ENCODE data around the gene SPPL2B. TPM values are rescaled to one million over a fixed set of nuclear protein-coding genes. Genes with fewer than 3 reads are reported as not detected.
"Not testable (repeated sequence)": the region's sequence is repeated elsewhere in the genome, so short reads cannot be mapped to it uniquely, and the experiment has no call there.

The SPPL2B gene
- total RNA-seq, 1 donor from 2014 or later, result 95.7 TPM

- Histone ChIP-seq H3K4me1 (no peaks in the 10 kb centered on the region), H3K4me3 (no peak overlapping the region), H3K27me3 (no peaks in the 10 kb centered on the region), H3K9me3 (peaks cover 0 to 4% of the 10 kb centered on the region in 2 donors), H3K36me3 (no peaks in the 10 kb centered on the region), H3K27ac (no peak overlapping the region)
- DNase-seq (ENCODE audit: low spot score in 2 of 2), result no peak
- intact Hi-C loops (cut with DNase I), result no loop called here
- TF ChIP-seq, protein P1, sequence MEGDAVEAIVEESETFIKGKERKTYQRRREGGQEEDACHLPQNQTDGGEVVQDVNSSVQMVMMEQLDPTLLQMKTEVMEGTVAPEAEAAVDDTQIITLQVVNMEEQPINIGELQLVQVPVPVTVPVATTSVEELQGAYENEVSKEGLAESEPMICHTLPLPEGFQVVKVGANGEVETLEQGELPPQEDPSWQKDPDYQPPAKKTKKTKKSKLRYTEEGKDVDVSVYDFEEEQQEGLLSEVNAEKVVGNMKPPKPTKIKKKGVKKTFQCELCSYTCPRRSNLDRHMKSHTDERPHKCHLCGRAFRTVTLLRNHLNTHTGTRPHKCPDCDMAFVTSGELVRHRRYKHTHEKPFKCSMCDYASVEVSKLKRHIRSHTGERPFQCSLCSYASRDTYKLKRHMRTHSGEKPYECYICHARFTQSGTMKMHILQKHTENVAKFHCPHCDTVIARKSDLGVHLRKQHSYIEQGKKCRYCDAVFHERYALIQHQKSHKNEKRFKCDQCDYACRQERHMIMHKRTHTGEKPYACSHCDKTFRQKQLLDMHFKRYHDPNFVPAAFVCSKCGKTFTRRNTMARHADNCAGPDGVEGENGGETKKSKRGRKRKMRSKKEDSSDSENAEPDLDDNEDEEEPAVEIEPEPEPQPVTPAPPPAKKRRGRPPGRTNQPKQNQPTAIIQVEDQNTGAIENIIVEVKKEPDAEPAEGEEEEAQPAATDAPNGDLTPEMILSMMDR (IDR thresholded peaks at IDR 0.05), result no peak
These were observed 56.7 kb downstream of the SPPL2B start for GRCh38 chr19:2385053-2385721.

DNA sequence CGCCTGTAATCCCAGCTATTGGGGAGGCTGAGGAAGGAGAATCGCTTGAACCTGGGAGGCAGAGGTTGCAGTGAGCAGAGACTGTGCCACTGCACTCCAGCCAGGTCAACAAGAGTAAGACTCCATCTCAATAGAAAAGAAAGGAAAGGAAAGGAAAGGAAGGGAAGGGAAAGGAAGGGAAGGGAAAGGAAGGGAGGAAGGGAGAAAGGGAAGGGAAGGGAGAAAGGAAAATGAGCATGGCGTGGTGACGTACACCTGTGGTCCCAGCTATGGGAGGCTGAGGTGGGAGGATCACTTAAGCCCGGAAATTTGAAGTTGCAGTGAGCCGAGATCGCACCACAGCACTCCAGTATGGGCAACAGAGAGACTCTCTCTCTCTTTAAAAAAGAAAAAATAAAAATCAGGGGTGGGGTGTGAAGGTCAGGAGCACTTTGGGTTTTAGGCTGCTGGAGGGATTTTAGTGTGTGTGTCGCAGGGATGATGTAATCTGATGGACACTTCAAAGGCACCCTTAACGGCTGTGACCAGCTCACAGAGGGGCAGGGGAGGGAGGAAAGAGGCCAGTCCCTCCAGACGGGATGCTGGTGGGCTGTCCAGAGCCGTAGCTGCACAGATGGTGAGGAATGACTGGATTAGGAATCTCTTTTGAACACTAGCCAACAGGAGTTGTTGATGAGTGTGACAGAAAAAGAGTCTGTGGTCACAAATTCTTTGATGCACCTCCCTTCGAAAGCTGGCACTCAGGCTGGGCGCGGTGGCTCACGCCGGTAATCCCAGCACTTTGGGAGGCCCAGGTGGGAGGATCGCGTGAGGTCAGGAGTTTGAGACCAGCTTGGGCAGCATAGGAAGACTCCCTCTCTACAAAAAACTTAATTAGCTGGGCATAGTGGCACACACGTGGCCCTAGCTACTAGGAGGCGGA, 59.1 kb downstream of the SPPL2B start:
- Histone ChIP-seq H3K36me3 (no peaks in the 10 kb centered on the region), H3K4me3 (no peak overlapping the region), H3K27me3 (no peaks in the 10 kb centered on the region), H3K27ac (no peak overlapping the region), H3K4me1 (no peaks in the 10 kb centered on the region), H3K9me3 (no peaks in the 10 kb centered on the region)
- intact Hi-C loops (cut with DNase I), result no loop called here
- TF ChIP-seq, protein P1 (IDR thresholded peaks at IDR 0.05), result no peak
- no peak for DNase-seq (ENCODE audit: low spot score in 2 of 2)

GRCh38 chr19:2389594-2389993, 61.1 kb downstream of the SPPL2B start:
- Histone ChIP-seq H3K27me3 (no peaks in the 10 kb centered on the region), H3K36me3 (no peaks in the 10 kb centered on the region), H3K4me3 (no peak overlapping the region), H3K27ac (no peak overlapping the region), H3K9me3 (no peaks in the 10 kb centered on the region), H3K4me1 (no peaks in the 10 kb centered on the region)
- intact Hi-C loops (cut with DNase I), result no loop called here
- TF ChIP-seq, protein P1 (IDR thresholded peaks at IDR 0.05), result no peak
- no peak for DNase-seq (ENCODE audit: low spot score in 2 of 2)

GRCh38 chr19:2391118-2391725, 62.7 kb downstream of the SPPL2B start:
- Histone ChIP-seq H3K4me1 (no peaks in the 10 kb centered on the region), H3K36me3 (no peaks in the 10 kb centered on the region), H3K27ac (no peak overlapping the region), H3K9me3 (no peaks in the 10 kb centered on the region), H3K4me3 (no peak overlapping the region), H3K27me3 (no peaks in the 10 kb centered on the region)
- no peak for DNase-seq (ENCODE audit: low spot score in 2 of 2)
- intact Hi-C loops (cut with DNase I), result loop anchor here (2.0 to 5.0 kb wide), 3 partner anchors 154 to 294 kb away; partner anchors contain the start of genes IZUMO4, MOB3A, PLEKHJ1 and SF3A2
- TF ChIP-seq, protein P1 (IDR thresholded peaks at IDR 0.05), result peak; percentile 62 to 83 (median 74)

DNA sequence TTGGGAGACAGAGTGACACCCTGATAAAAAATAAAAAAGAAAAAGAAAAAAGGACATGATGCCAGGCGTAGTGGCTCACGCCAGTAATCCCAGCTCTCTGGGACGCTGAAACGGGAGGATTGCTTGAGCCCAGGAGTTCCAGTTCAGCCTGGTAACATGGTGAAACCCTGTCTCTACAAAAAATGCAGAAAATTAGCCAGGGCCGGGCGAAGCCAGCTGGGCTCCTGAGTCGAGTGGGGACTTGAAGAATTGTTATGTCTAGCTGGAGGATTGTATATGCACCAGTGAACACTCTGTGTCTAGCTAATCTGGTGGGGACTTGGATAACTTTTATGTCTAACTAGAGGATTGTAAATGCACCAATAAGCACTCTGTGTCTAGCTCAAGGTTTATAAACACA, 63.9 kb downstream of the SPPL2B start:
- intact Hi-C loops (cut with DNase I), result loop anchor here (5.0 kb wide), 2 partner anchors 155 to 295 kb away; partner anchors contain the start of genes IZUMO4, MOB3A, PLEKHJ1 and SF3A2
- Histone ChIP-seq H3K27ac (no peak overlapping the region), H3K4me1 (no peaks in the 10 kb centered on the region), H3K36me3 (no peaks in the 10 kb centered on the region), H3K9me3 (no peaks in the 10 kb centered on the region), H3K4me3 (no peak overlapping the region), H3K27me3 (no peaks in the 10 kb centered on the region)
- TF ChIP-seq, protein P1 (IDR thresholded peaks at IDR 0.05), result no peak
- no peak for DNase-seq (ENCODE audit: low spot score in 2 of 2)

GRCh38 chr19:2392899-2393298, 64.4 kb downstream of the SPPL2B start:
- H3K4me1 ChIP-seq; H3K4me3 ChIP-seq; H3K36me3 ChIP-seq; H3K9me3 ChIP-seq; DNase-seq (ENCODE audit: low spot score in 2 of 2); H3K27ac ChIP-seq; H3K27me3 ChIP-seq: not testable (repeated sequence)
- intact Hi-C loops (cut with DNase I), result loop anchor here (5.0 kb wide), 2 partner anchors 156 to 296 kb away; partner anchors contain the start of genes IZUMO4, MOB3A, PLEKHJ1 and SF3A2
